COLO668 (cell line): Measurements from ENCODE around the gene MAX.
"Not testable (repeated sequence)": the region's sequence is repeated elsewhere in the genome, so short reads cannot be mapped to it uniquely, and the experiment has no call there.

Experiments
- DNase-seq: peaks from one replicate; lab custom pipeline; 2025; ENCODE audit not compliant: unreplicated experiment; lab: John Stamatoyannopoulos, UW

Gene MAX

GRCh38 chr14:65040666-65041433 is 61.5 kb downstream of the MAX start:
- DNase-seq, result no peak

- DNase-seq, result no peak
These were observed 63.4 kb downstream of the MAX start for GRCh38 chr14:65038966-65039365.

- DNase-seq, result no peak
These were observed 67.3 kb downstream of the MAX start for GRCh38 chr14:65035049-65035448.

GRCh38 chr14:65034021-65034420 is 68.3 kb downstream of the MAX start:
- no peak for DNase-seq

- DNase-seq, result no peak
These were observed 69.1 kb downstream of the MAX start for GRCh38 chr14:65033181-65033580.

GRCh38 chr14:65032319-65032718 is 70.0 kb downstream of the MAX start:
- no peak for DNase-seq

GRCh38 chr14:65031321-65031720 is 71.0 kb downstream of the MAX start:
- not testable (repeated sequence) for DNase-seq

- no peak for DNase-seq
These were observed 73.4 kb downstream of the MAX start for GRCh38 chr14:65028937-65029336.

- DNase-seq, result no peak
These were observed 75.1 kb downstream of the MAX start for GRCh38 chr14:65027127-65027799.

- no peak for DNase-seq
These were observed 75.8 kb downstream of the MAX start for GRCh38 chr14:65026526-65026925.

- DNase-seq, result no peak
These were observed 76.5 kb downstream of the MAX start for GRCh38 chr14:65025818-65026217.
